ENCODE data around the gene SLC4A2.
A peak's percentile ranks its signal among the peaks of the same experiment; 100 is the strongest.

Gene SLC4A2

GRCh38 chr7:151045262-151045661 is 14.1 kb upstream of the SLC4A2 start:
- no peak for DNase-seq

DNA sequence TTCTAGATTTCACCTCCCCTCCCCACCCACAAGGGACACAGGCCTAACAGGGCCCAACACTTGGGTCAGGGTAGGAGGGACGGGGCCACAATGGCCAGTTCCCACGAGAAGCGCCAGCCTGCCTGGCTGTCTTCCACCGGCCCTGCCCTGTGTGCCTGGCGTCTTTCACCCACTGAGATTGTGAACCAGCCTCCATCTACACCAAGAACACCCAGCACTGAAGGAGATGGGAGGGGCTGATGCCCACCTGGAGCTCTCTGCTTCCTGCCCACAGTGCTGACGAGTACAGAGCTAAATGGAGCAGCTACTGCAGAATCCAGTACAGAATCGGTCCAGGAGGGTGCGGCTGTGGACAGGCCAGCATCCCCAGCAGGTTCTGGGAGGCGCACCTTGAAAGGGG is 13.4 kb upstream of the SLC4A2 start:
- DNase-seq, result no peak

GRCh38 chr7:151046603-151047573 is 12.5 kb upstream of the SLC4A2 start:
- DNase-seq, result no peak

DNA sequence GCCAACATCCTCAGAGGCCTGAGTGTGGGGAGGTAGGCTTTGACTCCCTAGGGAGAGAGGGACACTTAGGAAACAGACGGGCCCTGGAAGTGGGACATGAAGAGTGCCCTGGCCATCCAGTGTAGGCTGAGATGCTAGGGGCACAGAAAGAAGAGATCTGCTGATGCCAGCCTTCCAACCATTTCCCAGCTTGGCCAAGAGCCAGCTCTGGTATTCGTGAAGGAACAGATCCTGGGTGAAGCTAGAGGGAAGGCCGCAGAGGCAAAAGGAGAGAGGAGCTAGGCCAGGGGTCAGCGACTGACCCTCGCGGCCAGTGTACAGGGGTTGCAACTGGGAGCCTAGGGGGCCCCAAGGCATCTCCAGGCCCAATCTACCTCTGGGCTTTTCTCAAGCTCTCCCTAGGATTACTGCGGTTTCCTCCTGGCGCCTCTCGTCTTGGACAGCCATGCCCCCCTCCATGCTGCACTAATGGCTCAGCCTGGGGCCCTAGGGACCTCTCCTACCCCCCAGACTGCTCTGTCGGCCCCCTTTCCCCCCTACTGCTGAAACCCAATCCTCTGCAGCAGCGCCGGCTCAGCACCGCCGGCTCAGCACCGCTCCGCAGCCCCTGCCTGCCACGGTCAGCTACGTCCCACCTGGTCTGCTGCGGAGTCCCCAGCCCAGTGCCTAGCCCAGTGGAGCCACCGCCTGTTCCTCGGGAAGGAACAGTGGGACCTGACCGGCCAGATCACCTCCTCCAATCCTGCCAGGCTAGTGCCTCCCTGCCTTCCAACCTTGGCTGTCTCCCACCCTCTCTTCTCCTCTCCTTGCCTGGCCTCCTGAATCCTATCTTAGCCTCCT is 11.2 kb upstream of the SLC4A2 start, which contains the start of gene ASIC3:
ASIC3 (plus strand) TSS at position 556 of the 840 bp plus-strand sequence. CDS start 355 bp downstream, outside the sequence.
- no peak for DNase-seq

DNA sequence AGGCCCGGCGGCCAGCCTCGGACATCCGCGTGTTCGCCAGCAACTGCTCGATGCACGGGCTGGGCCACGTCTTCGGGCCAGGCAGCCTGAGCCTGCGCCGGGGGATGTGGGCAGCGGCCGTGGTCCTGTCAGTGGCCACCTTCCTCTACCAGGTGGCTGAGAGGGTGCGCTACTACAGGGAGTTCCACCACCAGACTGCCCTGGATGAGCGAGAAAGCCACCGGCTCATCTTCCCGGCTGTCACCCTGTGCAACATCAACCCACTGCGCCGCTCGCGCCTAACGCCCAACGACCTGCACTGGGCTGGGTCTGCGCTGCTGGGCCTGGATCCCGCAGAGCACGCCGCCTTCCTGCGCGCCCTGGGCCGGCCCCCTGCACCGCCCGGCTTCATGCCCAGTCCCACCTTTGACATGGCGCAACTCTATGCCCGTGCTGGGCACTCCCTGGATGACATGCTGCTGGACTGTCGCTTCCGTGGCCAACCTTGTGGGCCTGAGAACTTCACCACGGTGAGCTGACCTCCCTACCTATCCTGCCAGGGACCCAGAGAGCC is 10.4 kb upstream of the SLC4A2 start:
- no peak for DNase-seq

DNA sequence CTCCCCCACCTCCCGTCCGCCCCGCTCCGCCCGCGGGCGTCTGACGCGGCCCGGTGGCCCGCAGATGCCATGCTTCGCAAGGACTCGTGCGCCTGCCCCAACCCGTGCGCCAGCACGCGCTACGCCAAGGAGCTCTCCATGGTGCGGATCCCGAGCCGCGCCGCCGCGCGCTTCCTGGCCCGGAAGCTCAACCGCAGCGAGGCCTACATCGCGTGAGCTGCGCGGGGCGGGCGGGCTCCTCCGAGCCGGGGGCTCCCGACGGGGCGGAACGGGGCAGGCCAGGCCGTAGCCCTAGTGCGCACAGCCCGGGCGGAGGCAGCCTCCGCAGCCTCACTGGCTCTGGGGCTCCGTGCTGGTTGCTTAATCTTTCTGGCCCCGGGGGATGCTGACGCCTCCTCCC is 8.3 kb upstream of the SLC4A2 start:
- DNase-seq, result no peak

- no peak for DNase-seq
These were observed 6.3 kb upstream of the SLC4A2 start for GRCh38 chr7:151053096-151053495.

- no peak for DNase-seq
These were observed 5.6 kb upstream of the SLC4A2 start for GRCh38 chr7:151053751-151054150.

DNA sequence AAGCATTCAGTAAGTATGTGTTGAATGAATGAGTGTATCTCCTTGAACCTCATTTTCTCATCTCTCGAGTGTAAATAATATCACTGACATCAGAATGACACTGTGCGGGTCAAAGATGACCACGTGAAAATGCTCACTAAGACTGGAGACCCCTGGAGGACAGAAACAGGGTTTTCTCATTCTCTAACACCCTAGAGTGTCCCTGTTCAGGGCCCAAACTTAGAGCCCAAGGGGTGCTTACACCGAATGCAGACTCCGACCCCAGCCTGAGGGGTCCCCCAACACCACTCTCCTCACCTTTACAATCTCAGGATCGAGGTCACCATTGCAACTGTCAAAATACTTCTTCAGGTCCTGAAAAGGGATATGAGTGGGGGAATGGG is 3.1 kb upstream of the SLC4A2 start:
- no peak for DNase-seq

GRCh38 chr7:151056666-151057505 is 2.5 kb upstream of the SLC4A2 start:
- DNase-seq, result no peak

DNA sequence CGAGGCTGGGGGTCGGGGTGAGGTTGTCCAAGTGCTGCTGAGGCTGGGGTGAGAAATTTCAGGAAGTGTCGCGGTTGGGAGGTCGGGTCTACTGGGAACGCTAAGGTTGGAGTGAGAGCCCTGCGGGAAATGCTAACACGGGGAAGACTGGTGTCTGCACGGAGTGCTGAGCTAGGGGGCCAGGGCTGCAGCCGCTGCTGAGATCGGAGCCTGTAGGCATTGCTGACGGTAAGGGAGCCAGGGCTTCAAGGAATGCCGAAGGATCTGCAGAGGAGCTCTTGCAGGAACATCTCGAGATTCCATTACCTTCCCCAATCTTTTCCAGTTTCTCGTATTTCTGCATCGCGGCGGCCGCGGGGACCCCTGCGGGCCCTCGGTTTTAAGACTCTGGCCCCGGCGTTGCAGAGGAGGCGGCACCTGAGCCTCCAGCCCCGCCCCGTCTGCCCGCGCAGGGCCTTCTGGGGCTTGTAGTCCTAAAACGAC is 1.8 kb upstream of the SLC4A2 start, which contains the start of gene CDK5:
CDK5 (minus strand) TSS at position 392 of the 483 bp plus-strand sequence; CDS start at position 343, 49 bp downstream.
- DNase-seq, result no peak

- DNase-seq, result peak; percentile 98
These were observed 1.2 kb upstream of the SLC4A2 start for GRCh38 chr7:151057989-151058780.

DNA sequence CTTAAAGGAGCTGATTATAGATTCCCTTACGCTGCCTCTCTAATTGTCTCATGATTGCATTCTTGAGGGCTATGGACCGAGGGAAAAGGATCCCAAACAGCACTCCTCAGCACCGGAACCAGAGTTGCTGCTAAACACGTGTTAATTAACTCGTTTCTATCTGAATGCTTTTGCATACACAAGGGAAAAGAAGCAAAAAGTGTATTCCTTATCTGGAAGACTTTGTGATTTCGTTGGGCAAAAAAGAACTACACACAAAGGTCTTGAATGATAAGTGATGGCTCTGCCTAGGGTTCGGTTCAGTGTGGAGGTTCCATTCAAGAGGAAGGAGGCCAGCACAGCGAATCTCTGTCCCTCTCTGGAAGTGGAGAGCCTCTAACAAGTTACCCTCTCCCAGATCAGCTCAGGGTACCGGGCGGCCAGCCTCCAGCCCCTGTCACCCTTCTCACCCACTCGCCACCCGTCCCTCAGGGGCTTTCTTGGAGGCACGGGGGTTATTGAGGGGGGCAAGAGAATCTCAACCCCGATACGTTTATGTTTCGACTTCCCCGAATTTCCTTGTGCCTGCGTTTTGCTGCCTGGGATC is 515 bp upstream of the SLC4A2 start:
- no peak for DNase-seq

DNA sequence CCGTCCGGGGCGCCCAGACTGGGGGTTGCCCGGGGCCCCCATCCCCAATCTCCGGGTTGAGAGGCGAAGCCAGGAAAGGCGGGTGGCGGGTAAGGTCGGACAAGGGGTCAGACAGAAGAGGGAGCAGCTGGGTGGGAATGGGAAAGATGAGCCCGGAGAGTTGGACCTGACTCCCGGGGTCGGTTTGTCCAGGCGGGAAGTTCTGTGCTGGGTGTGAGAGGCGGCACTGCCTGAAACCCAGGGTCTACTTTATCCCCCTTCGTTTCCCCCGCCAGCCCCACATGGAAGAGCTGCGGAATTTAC is 675 bp downstream of the SLC4A2 start:
- no peak for DNase-seq

- no peak for DNase-seq
These were observed 1.2 kb downstream of the SLC4A2 start for GRCh38 chr7:151060416-151061212.

DNA sequence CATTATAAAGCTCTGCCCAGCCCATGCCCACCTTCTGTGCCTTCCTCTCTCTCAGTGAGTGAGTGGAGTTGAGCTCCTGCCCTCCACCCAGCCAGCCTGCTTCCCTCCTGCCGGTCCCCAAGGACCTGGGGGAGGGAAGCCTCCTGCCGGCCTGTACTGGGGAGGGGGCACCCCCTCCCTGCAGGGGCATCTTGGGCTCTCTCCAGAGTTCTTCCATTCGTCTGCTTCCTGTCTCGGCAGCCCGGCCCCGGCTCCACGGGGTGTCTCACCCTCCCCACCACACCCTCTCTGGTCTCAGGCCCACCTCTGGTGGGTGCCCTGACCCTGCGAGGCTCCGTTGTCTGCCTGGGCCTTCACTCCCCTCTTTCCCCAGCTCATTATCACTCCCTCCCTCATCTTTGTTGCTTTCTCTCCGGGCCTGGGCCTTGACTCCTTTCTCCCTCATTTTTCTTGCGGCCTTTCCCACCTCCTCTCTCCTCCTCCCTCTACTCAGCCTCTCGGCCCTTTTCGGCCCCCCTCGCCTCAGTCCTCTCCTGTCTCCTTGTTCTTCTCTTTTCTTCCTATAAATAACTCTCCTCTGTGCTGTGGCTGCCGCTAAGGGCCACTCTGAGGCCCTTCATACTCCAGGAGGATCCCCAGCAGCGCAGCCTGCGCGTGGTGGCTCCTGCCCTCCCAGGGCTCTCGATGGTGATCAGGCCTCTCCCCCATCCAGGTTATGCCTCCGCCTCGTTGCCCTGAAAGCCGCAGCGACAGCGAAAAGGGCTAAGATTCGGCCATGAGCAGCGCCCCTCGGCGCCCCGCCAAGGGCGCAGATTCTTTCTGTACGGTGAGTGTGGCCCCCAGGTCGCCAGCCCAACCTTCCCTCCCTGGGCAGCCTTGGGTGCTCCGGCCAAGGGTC is 2.1 kb downstream of the SLC4A2 start:
- DNase-seq, result no peak

- no peak for DNase-seq
These were observed 2.7 kb downstream of the SLC4A2 start for GRCh38 chr7:151062111-151062398.

DNA sequence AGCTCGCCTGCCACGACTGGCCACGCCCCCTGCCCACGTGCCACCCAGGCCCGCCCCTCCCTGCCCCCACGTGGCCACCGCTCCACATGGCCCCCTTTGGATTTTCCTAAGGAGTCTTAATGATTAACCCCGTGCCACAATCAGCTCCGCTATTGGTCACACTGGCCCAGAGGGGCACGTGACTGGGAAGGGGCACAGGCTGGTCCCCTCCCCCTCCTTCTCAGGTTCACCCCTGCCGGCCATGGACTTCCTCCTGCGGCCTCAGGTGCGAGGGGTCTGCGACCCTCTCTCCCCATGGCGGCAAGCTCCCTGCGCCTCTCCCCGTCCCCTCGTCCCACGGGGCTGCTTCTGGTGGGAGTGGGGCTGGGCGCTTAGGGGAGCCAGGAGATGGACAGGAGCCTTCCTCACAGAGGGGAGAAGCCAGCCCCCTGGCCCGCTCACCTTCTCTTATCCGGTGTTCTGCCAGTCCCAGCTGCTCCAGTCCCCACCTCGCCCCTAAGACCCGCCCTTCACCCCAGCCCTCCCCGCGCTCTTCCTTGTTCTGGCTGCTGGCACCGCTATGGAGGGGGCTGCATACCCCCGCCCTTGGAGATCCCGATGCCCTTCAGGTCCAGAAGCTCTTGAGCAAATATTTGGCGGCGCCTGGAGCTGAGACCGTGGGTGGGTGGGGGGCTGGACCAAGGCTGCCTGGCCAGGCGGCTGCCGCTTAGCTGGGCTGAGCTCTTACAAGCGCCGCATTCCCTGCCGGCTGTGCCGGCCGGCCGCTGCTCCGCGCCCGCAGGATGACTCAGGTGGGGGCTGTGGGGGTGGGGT is 3.2 kb downstream of the SLC4A2 start:
- DNase-seq, result no peak

- DNase-seq, result no peak
These were observed 3.8 kb downstream of the SLC4A2 start for GRCh38 chr7:151063212-151063561.

All from SHP77 treated with DMSO at 0.1 percent for 48 hours (cell line).